HFF-Myc (cell line): ENCODE results near the gene GSTM1.
"Not testable (repeated sequence)": the region's sequence is repeated elsewhere in the genome, so short reads cannot be mapped to it uniquely, and the experiment has no call there.

ENCODE experiments used
- DNase-seq: peaks from one replicate; pipeline ENCODE4 v3.0.0-alpha.2; 2011; ENCODE audit warnings: low read depth; ENCODE audit errors: extremely low read depth
- H3K4me3 ChIP-seq: replicated peaks from 2 replicates; pipeline ENCODE4 v1.5.1; 2011; ENCODE audit warnings: low read depth, mild to moderate bottlenecking, control low read depth, low read length
- TF ChIP-seq, protein P1 (sequence below): IDR thresholded peaks from 2 replicates; pipeline ENCODE4 v1.5.1; 2012; ENCODE audit warnings: mild to moderate bottlenecking, low read depth, low read length, control low read depth; ENCODE audit errors: missing control alignments

GSTM1 gene

DNA sequence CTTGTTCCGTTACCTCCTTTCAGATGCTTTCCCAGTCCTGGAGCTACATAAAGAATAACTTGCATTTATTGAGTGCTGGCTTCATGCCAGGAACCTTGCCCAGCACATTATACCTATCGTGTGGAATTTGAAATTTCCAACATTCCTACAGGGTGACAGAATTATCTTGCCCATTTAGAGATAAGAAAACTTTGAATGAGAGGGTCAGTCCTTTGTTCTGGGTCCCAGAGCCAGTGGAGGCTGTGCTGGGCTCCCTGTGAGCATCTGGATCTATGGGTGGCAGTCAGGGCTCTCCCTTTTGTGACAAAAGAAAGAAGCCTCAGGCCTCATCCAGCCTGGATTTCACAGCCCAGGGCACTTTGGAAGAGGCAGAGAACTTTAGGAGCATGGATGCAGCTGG, 28.5 kb upstream of the GSTM1 start:
- H3K4me3 ChIP-seq: no peak overlapping the region
- DNase-seq: no peak
- TF ChIP-seq, protein P1, sequence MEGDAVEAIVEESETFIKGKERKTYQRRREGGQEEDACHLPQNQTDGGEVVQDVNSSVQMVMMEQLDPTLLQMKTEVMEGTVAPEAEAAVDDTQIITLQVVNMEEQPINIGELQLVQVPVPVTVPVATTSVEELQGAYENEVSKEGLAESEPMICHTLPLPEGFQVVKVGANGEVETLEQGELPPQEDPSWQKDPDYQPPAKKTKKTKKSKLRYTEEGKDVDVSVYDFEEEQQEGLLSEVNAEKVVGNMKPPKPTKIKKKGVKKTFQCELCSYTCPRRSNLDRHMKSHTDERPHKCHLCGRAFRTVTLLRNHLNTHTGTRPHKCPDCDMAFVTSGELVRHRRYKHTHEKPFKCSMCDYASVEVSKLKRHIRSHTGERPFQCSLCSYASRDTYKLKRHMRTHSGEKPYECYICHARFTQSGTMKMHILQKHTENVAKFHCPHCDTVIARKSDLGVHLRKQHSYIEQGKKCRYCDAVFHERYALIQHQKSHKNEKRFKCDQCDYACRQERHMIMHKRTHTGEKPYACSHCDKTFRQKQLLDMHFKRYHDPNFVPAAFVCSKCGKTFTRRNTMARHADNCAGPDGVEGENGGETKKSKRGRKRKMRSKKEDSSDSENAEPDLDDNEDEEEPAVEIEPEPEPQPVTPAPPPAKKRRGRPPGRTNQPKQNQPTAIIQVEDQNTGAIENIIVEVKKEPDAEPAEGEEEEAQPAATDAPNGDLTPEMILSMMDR: no peak

DNA sequence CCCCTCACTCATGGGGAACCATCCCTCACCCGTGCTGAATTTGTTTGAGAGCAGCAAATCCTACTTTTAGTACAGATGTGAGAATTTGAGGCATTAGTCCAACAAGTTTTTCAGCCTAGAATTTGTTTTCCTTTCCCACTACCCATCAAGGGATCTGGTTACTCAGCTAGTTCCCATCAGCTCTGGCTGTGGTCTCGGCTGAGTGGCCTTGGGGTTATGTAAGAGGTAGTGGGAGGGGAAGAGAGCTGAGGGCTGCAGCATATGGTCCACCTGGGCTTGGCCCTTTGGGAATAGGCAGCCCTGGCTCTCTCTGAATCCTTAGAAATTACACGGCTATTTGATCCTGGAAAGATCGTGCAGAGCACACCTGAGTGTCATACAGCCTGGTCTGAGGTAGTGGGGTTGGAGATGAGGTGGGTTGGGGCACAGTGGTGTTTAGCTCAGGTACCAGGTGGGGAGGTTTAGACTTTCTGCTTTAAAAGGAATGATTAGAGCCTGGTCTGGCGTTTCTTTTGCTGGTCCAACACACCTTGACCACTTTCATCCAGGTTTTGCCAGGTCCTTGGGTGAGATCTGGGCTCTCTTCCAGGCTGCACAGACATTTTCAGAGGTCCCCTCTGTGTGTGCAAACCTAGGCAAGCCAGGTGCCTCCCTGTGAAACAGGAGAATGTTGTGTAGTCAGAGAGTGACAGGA, 27.5 kb upstream of the GSTM1 start:
- no peak for DNase-seq
- H3K4me3 ChIP-seq: no peak overlapping the region
- TF ChIP-seq, protein P1: no peak

DNA sequence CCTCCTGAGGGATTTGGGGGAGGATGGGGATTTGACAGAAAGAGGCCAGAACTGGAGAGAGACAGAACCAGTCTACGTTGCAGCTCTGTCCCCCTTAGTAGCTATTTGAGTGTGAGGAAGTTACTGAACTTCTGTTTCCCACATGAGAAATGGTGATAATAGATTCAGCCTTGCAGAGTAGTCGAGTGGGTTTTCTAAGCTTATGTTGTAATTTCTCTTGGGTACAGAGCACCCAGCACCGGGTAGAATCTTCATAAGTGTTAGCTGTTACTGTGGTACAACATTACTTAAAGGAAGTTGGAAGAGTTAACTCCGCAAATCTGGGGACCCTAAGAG, 27.0 kb upstream of the GSTM1 start:
- H3K4me3 ChIP-seq, DNase-seq: not testable (repeated sequence)

DNA sequence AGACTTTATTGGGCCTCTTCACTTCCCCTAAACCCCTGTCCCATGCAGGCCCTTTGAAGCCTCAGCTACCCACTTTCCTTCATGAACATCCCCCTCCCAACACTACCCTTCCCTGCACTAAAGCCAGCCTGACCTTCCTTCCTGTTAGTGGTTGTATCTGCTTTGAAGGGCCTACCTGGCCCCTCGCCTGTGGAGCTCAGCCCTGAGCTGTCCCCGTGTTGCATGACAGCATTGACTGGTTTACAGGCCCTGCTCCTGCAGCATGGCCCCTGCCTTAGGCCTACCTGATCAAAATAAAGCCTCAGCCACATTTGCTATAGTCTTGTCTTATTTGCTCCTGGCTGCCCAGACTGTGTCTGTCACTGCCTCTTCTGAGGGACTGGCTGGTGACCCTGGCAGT, 26.2 kb upstream of the GSTM1 start:
- DNase-seq: no peak
- TF ChIP-seq, protein P1: no peak
- no peak overlapping the region for H3K4me3 ChIP-seq

DNA sequence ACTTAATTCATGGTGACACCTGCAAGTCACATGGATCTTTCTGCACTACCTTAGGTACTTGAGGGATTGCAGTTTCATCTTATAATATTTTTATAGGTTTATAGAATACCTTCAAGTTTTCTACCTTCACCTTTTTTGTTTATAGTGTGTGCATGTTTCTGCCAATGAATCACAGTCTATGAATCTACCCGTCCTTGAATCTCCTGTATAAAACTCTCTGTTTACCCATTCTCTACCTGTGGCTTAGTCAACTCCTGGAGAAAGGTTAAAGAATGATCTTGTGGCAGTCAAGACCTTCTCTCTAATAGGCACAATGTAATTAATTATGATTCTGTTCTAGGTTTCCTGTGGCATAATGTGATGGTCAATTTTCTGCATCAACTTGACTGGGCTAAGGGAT, 22.9 kb upstream of the GSTM1 start:
- no peak for DNase-seq
- TF ChIP-seq, protein P1: no peak
- no peak overlapping the region for H3K4me3 ChIP-seq

DNA sequence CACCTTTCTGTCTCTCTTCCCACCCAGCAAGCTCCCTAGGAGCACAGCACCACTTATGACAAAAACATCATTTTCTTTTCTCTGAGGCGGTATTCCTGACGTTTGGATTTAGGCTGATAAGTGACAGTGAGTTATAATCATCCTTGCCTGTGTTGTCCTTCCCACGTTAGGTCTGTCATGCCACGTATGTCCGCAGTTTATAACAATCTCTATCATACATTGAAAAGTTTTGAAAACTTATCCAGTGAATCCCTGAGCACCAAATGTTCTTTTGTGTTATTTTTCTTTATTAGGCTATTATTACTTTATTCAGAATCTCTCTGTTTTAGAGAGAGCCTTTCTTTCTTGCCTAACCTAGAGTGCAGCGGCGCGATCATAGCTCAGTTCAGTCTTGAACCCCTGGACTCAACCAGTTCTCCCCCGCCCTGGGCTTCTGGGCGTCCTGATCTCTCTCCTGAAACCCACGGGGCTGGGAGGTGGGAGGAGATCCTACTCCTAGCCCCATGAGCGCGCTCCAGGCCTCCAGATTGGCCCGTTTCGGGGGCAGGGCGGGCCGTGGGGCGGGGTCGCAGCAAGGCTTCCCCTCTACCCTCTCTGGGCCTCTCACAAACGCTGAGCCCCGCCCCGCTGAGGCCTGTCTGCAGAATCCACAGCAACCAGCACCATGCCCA, 20.0 kb upstream of the GSTM1 start, which contains the start of gene GSTM2:
TSS of gene GSTM2 (plus strand) at position 606 of the 671 bp plus-strand sequence. CDS start at position 665, 59 bp downstream.
- peak within 1 kb of the TSS; percentile 43 for H3K4me3 ChIP-seq
- peak; percentile 30 for DNase-seq
- TF ChIP-seq, protein P1: no peak

DNA sequence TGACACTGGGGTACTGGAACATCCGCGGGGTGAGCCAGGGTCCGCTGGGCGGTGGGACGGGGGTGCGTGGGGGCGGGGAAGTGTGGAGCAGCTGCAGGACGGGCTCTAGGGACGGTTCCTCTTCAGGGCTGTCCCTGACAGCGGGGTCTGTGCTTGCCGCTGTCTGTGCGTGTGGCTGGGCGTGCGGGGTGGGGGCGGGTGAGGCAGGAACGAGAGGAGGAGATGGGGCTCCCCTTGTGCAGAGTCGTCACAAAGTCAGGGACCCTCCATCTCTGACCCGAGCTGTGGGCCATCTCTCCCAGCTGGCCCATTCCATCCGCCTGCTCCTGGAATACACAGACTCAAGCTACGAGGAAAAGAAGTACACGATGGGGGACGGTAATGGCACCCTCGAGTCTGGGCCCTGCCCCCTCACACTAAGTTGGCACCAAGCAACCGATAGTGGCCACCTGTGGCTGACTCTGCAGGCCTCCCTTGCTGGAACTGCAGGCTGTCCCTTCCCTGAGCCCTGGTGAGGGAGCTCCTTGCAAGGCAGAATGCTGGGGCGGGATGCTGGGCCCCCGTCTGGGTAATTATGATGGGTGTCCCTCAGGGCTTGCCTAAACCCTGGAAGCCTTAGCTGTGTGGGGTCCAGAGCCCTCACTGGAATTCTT, 19.4 kb upstream of the GSTM1 start:
- H3K4me3 ChIP-seq: peak overlapping the region; percentile 43
- no peak for DNase-seq
- TF ChIP-seq, protein P1: no peak
